Nephron progenitor cell (in vitro differentiated cells): ENCODE results near the gene ANP32A.
A peak's percentile ranks its signal among the peaks of the same experiment; 100 is the strongest.

Source experiments
- DNase-seq: peaks from one replicate; pipeline ENCODE4 v3.0.0; 2021
- H3K27ac Mint-ChIP-seq: 2 replicates; pipeline ENCODE4 v1.8.0; 2021; ENCODE audit warnings: mild to moderate bottlenecking, moderate library complexity, mixed read lengths
- H3K27me3 Mint-ChIP-seq: 2 replicates; pipeline ENCODE4 v1.8.0; 2021; ENCODE audit warnings: mild to moderate bottlenecking, low read depth, mixed read lengths; ENCODE audit not compliant: poor library complexity
- H3K36me3 Mint-ChIP-seq: 2 replicates; pipeline ENCODE4 v1.8.0; 2021; ENCODE audit warnings: low read depth, mixed read lengths
- H3K4me1 Mint-ChIP-seq: 2 replicates; pipeline ENCODE4 v1.8.0; 2021; ENCODE audit warnings: mixed read lengths
- H3K4me3 Mint-ChIP-seq: 2 replicates; pipeline ENCODE4 v1.8.0; 2021; ENCODE audit warnings: mild to moderate bottlenecking, moderate library complexity, mixed read lengths
- H3K9me3 Mint-ChIP-seq: 2 replicates; pipeline ENCODE4 v1.8.0; 2021; ENCODE audit warnings: mild to moderate bottlenecking, moderate library complexity, mixed read lengths
- CTCF ChIP-seq: fragments of 200-600 bp; sonication (generic); IDR thresholded peaks from 2 replicates; pipeline ENCODE4 v1.5.0; 2021; ENCODE audit warnings: antibody characterized with exemption

The ANP32A gene

GRCh38 chr15:68734352-68734751, 86.3 kb downstream of the ANP32A start:
- Mint-ChIP-seq H3K9me3 (no peaks in the 10 kb centered on the region), H3K36me3 (no peaks in the 10 kb centered on the region), H3K27ac (no peak overlapping the region), H3K4me3 (no peak overlapping the region), H3K27me3 (peaks cover 11% of the 10 kb centered on the region), H3K4me1 (peaks cover 18% of the 10 kb centered on the region)
- TF ChIP-seq CTCF, result no peak
- no peak for DNase-seq

GRCh38 chr15:68733666-68734065, 87.0 kb downstream of the ANP32A start:
- H3K4me3 Mint-ChIP-seq, result no peak overlapping the region
- H3K36me3 Mint-ChIP-seq, result no peaks in the 10 kb centered on the region
- DNase-seq, result no peak
- no peak for TF ChIP-seq CTCF
- H3K4me1 Mint-ChIP-seq, result peaks cover 18% of the 10 kb centered on the region
- H3K27ac Mint-ChIP-seq, result no peak overlapping the region
- H3K27me3 Mint-ChIP-seq, result peaks cover 11% of the 10 kb centered on the region
- no peaks in the 10 kb centered on the region for H3K9me3 Mint-ChIP-seq

- no peak for TF ChIP-seq CTCF
- no peak overlapping the region for H3K4me3 Mint-ChIP-seq
- DNase-seq, result no peak
- H3K27me3 Mint-ChIP-seq, result peaks cover 11% of the 10 kb centered on the region
- no peaks in the 10 kb centered on the region for H3K9me3 Mint-ChIP-seq
- peaks cover 18% of the 10 kb centered on the region for H3K4me1 Mint-ChIP-seq
- no peak overlapping the region for H3K27ac Mint-ChIP-seq
- no peaks in the 10 kb centered on the region for H3K36me3 Mint-ChIP-seq
Observed at GRCh38 chr15:68732451-68732850, 88.2 kb downstream of the ANP32A start.

- H3K27me3 Mint-ChIP-seq, result peaks cover 11% of the 10 kb centered on the region
- no peak for TF ChIP-seq CTCF
- peak; percentile 16 for DNase-seq
- peaks cover 18% of the 10 kb centered on the region for H3K4me1 Mint-ChIP-seq
- no peaks in the 10 kb centered on the region for H3K9me3 Mint-ChIP-seq
- no peak overlapping the region for H3K4me3 Mint-ChIP-seq
- no peaks in the 10 kb centered on the region for H3K36me3 Mint-ChIP-seq
- H3K27ac Mint-ChIP-seq, result no peak overlapping the region
Observed at GRCh38 chr15:68730976-68731897, 89.5 kb downstream of the ANP32A start.

- H3K4me1 Mint-ChIP-seq, result peaks cover 18% of the 10 kb centered on the region
- TF ChIP-seq CTCF, result peak; percentile 45
- peaks cover 16% of the 10 kb centered on the region for H3K27me3 Mint-ChIP-seq
- H3K36me3 Mint-ChIP-seq, result no peaks in the 10 kb centered on the region
- H3K9me3 Mint-ChIP-seq, result no peaks in the 10 kb centered on the region
- H3K4me3 Mint-ChIP-seq, result no peak overlapping the region
- peak; percentile 42 for DNase-seq
- H3K27ac Mint-ChIP-seq, result no peak overlapping the region
Observed at GRCh38 chr15:68730471-68730919, 90.2 kb downstream of the ANP32A start.
